IMR-90 (cell line): ENCODE results near the gene NDUFAF4. TPM values are rescaled to one million over a fixed set of nuclear protein-coding genes. Genes with fewer than 3 reads are reported as not detected.

Experiments
- ATAC-seq: fragments of 200-7000 bp; cut with Tn5 transposase; 2 replicates; pipeline ENCODE4 v1.9.1; 2020; ENCODE audit warnings: low read depth, mild to moderate bottlenecking, moderate library complexity
- BruUV-seq: library from RNA; stranded (reverse); fragments of 400-500 nt; replicated peaks from 2 replicates; lab custom pipeline; 2021; lab: Mats Ljungman, UMichigan
- CTCF ChIA-PET: fragments of 300-600 bp; formaldehyde crosslinking; extraction: SDS; loops from one replicate; lab custom pipeline; 2021; ENCODE audit warnings: antibody characterized with exemption; lab: Yijun Ruan, JAX
- POLR2A ChIA-PET: fragments of 300-600 bp; sonication (Branson Sonifier 250); formaldehyde crosslinking; loops from one replicate; lab custom pipeline; 2022; ENCODE audit warnings: antibody characterized with exemption; ENCODE audit not compliant: unreplicated experiment; lab: Charles Lee
- DNase-seq: peaks from one replicate; pipeline ENCODE4 v3.0.0; 2013
- H2AFZ ChIP-seq: replicated peaks from 2 replicates; pipeline ENCODE3; 2013; ENCODE audit warnings: low read length, mild to moderate bottlenecking; ENCODE audit not compliant: poor library complexity
- H2AK5ac ChIP-seq: 2 replicates; pipeline ENCODE4 v1.6.1; 2013; ENCODE audit warnings: low read depth, low read length, inconsistent platforms
- H2AK9ac ChIP-seq: replicated peaks from 2 replicates; pipeline ENCODE3; 2013; ENCODE audit warnings: mild to moderate bottlenecking, low read depth, low read length, moderate library complexity; ENCODE audit not compliant: poor library complexity
- H2BK120ac ChIP-seq: 2 replicates; pipeline ENCODE4 v1.6.1; 2013; ENCODE audit warnings: low read depth, low read length, inconsistent platforms
- H2BK15ac ChIP-seq: 3 replicates; pipeline ENCODE4 v1.6.1; 2013; ENCODE audit warnings: low read depth, low read length, inconsistent platforms
- H2BK20ac ChIP-seq: 2 replicates; pipeline ENCODE4 v1.6.1; 2013; ENCODE audit warnings: low read depth, mild to moderate bottlenecking, inconsistent platforms, low read length, moderate library complexity
- H2BK5ac ChIP-seq: 2 replicates; pipeline ENCODE4 v1.6.1; 2013; ENCODE audit warnings: mild to moderate bottlenecking, low read depth, low read length, inconsistent platforms; ENCODE audit not compliant: poor library complexity, severe bottlenecking
- H3K14ac ChIP-seq: replicated peaks from 2 replicates; pipeline ENCODE4 v1.6.1; 2013; ENCODE audit warnings: low read depth, low read length, inconsistent platforms
- H3K18ac ChIP-seq: 2 replicates; pipeline ENCODE4 v1.6.1; 2013; ENCODE audit warnings: low read depth, low read length, control low read depth
- H3K23ac ChIP-seq: 2 replicates; pipeline ENCODE4 v1.6.1; 2013; ENCODE audit warnings: low read depth, low read length, inconsistent platforms
- H3K27ac ChIP-seq: 2 replicates; pipeline ENCODE4 v1.5.1; 2013; ENCODE audit warnings: mild to moderate bottlenecking, control low read depth, low read length; ENCODE audit not compliant: insufficient read depth
- H3K27me3 ChIP-seq: 2 replicates; pipeline ENCODE4 v1.6.1; 2013; ENCODE audit warnings: low read length; ENCODE audit not compliant: control insufficient read depth, insufficient read depth
- H3K36me3 ChIP-seq: 2 replicates; pipeline ENCODE4 v1.6.1; 2013; ENCODE audit warnings: low read length, mixed read lengths; ENCODE audit not compliant: control insufficient read depth, insufficient read depth
- H3K4ac ChIP-seq: 2 replicates; pipeline ENCODE4 v1.6.1; 2013; ENCODE audit warnings: low read depth, low read length, inconsistent platforms
- H3K4me1 ChIP-seq: 2 replicates; pipeline ENCODE4 v1.6.1; 2013; ENCODE audit warnings: low read length, mixed read lengths; ENCODE audit not compliant: control insufficient read depth, insufficient read depth
- H3K4me2 ChIP-seq: 2 replicates; pipeline ENCODE4 v1.6.1; 2013; ENCODE audit warnings: low read depth, mild to moderate bottlenecking, control low read depth, low read length, moderate library complexity
- H3K4me3 ChIP-seq: 2 replicates; pipeline ENCODE4 v1.5.1; 2013; ENCODE audit warnings: low read depth, mild to moderate bottlenecking, control low read depth, low read length, moderate library complexity; ENCODE audit not compliant: insufficient read depth
- H3K56ac ChIP-seq: 2 replicates; pipeline ENCODE4 v1.6.1; 2013; ENCODE audit warnings: low read length, inconsistent platforms; ENCODE audit not compliant: insufficient read depth; ENCODE audit errors: extremely low read depth
- H3K79me1 ChIP-seq, 2 experiments: 2 replicates each; pipeline ENCODE4 v1.6.1; 2013; ENCODE audit warnings: low read length in 2 of 2, inconsistent platforms in 1 of 2, low read depth in 1 of 2
- H3K9ac ChIP-seq: 2 replicates; pipeline ENCODE4 v1.6.1; 2013; ENCODE audit warnings: low read depth, low read length, control low read depth
- H3K9me1 ChIP-seq: 2 replicates; pipeline ENCODE4 v1.6.1; 2013; ENCODE audit warnings: low read length, inconsistent platforms; ENCODE audit not compliant: insufficient read depth
- H3K9me3 ChIP-seq: 2 replicates; pipeline ENCODE4 v1.6.1; 2013; ENCODE audit warnings: low read length; ENCODE audit not compliant: control insufficient read depth, insufficient read depth
- H4K20me1 ChIP-seq: 2 replicates; pipeline ENCODE4 v1.6.1; 2013; ENCODE audit warnings: low read length, inconsistent platforms; ENCODE audit not compliant: insufficient read depth
- H4K5ac ChIP-seq: 2 replicates; pipeline ENCODE4 v1.6.1; 2013; ENCODE audit warnings: mild to moderate bottlenecking, low read depth, low read length, control low read depth
- H4K8ac ChIP-seq, 2 experiments: 2 replicates each; pipeline ENCODE4 v1.6.1; 2013; ENCODE audit warnings: low read depth in 2 of 2, low read length in 2 of 2, control low read depth in 1 of 2, inconsistent platforms in 1 of 2
- H4K91ac ChIP-seq: 2 replicates; pipeline ENCODE4 v1.6.1; 2013; ENCODE audit warnings: low read depth, low read length, inconsistent platforms; ENCODE audit not compliant: insufficient read depth
- BHLHE40 ChIP-seq: fragments of 150-350 bp; IDR thresholded peaks from 2 replicates; pipeline ENCODE4 v1.6.1; 2016; ENCODE audit warnings: mild to moderate bottlenecking, low read depth, low read length
- CEBPB ChIP-seq: IDR thresholded peaks from 2 replicates; pipeline ENCODE4 v1.6.1; 2012; ENCODE audit warnings: low read depth, low read length, improper control_type of control experiment
- CHD1 ChIP-seq: IDR thresholded peaks from 2 replicates; pipeline ENCODE4 v1.6.1; 2012; ENCODE audit warnings: low read depth, low read length, improper control_type of control experiment
- MAZ ChIP-seq: IDR thresholded peaks from 2 replicates; pipeline ENCODE4 v1.6.1; 2012; ENCODE audit warnings: low read depth, mild to moderate bottlenecking, low read length, improper control_type of control experiment, moderate library complexity, borderline replicate concordance
- MXI1 ChIP-seq: IDR thresholded peaks from 2 replicates; pipeline ENCODE4 v1.6.1; 2012; ENCODE audit warnings: low read depth, mild to moderate bottlenecking, low read length, moderate library complexity, borderline replicate concordance
- POLR2A ChIP-seq: IDR thresholded peaks from 2 replicates; pipeline ENCODE4 v1.6.1; 2012; ENCODE audit warnings: mild to moderate bottlenecking, low read depth, low read length
- RAD21 ChIP-seq: IDR thresholded peaks from 2 replicates; pipeline ENCODE4 v1.6.1; 2012; ENCODE audit warnings: low read length, improper control_type of control experiment
- RCOR1 ChIP-seq: IDR thresholded peaks from 2 replicates; pipeline ENCODE4 v1.6.1; 2012; ENCODE audit warnings: mild to moderate bottlenecking, low read length, improper control_type of control experiment; ENCODE audit not compliant: insufficient replicate concordance
- RFX5 ChIP-seq: IDR thresholded peaks from 2 replicates; pipeline ENCODE4 v1.8.0; 2012; ENCODE audit warnings: low read depth, mild to moderate bottlenecking, low read length, moderate library complexity
- SMC3 ChIP-seq: fragments of 150-350 bp; IDR thresholded peaks from 2 replicates; pipeline ENCODE4 v1.6.1; 2016; ENCODE audit warnings: low read depth, mild to moderate bottlenecking, antibody characterized with exemption, low read length, moderate library complexity
- WGBS, 2 experiments: methylation state at CpG; one replicate each; pipeline versions ENCODE4 v1.1.5 to v1.1.7; 2013; ENCODE audit warnings: missing lambda C conversion rate in 2 of 2; ENCODE audit not compliant: insufficient read length in 1 of 2; ENCODE audit errors: extremely low coverage in 2 of 2; 5-methylcytosine and 5-hydroxymethylcytosine counted together
- dilution Hi-C: fragments of 300-500 bp; cut with HindIII; formaldehyde crosslinking; loops from one replicate; pipeline ENCODE4 v1.14.3; 2018; ENCODE audit warnings: low sequenced_read_pairs; ENCODE audit not compliant: unreplicated experiment
- in situ Hi-C: fragments of 300-500 bp; cut with MboI; formaldehyde crosslinking; loops from 3 replicates; pipeline ENCODE4 v1.14.3; 2019; ENCODE audit warnings: low sequenced_read_pairs, inconsistent platforms, mixed read lengths
- intact Hi-C: fragments of 100-400 bp; cut with micrococcal nuclease; formaldehyde crosslinking; loops from 2 replicates; pipeline ENCODE4 v1.10.0; 2022
- polyA plus RNA-seq, 3 experiments: library from polyadenylated mRNA; depleted of rRNA; stranded (reverse); fragments of >200 nt; gene quantifications; 2 replicates each; pipeline ENCODE4 v1.2.3, GENCODE V29; 2012; ENCODE audit warnings: low replicate concordance in 1 of 3
- total RNA-seq: library from RNA; depleted of rRNA; stranded (reverse); fragments of >200 nt; gene quantifications from 2 replicates; pipeline ENCODE4 v1.2.3, GENCODE V29; 2012
- TF ChIP-seq, protein P1 (sequence below): conservative IDR thresholded peaks from 2 replicates; pipeline ENCODE4 v1.5.1; 2012; ENCODE audit warnings: mild to moderate bottlenecking, low read depth, low read length, improper control_type of control experiment
- TF ChIP-seq, protein P2 (sequence below): fragments of 150-350 bp; IDR thresholded peaks from 2 replicates; pipeline ENCODE4 v1.6.1; 2016; ENCODE audit warnings: low read depth, mild to moderate bottlenecking, low read length, moderate library complexity, borderline replicate concordance
- TF ChIP-seq, protein P3 (sequence below): fragments of 150-350 bp; IDR thresholded peaks from 2 replicates; pipeline ENCODE4 v1.6.1; 2017; ENCODE audit warnings: mild to moderate bottlenecking, antibody characterized with exemption, low read length, low read depth

Gene NDUFAF4
- total and polyA plus RNA-seq, 2 of the 4 experiments (the other 2 are of a cell fraction) = 6.3 to 13.4 TPM

DNA sequence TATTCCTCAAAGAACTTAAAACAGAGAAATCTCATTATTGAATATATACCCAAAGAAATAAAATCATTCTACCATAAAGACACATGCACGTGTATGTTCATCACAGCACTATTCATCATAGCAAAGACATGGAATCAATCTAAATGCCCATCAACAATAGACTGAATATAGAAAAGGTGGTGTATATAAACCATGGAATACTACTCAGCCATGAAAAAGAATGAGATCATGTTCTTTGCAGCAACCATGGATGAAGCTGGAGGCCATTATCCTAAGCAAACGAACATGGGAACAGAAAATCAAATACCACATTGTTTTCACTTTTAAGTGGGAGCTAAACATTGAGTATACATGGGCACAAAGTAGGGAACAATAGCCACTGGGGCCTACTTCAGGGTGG, 48.1 kb downstream of the NDUFAF4 start:
- Histone ChIP-seq H3K36me3 (no peaks in the 10 kb centered on the region), H4K91ac (no peak overlapping the region), H3K9ac (no peak overlapping the region), H2AK9ac (no peak overlapping the region), H3K27me3 (no peaks in the 10 kb centered on the region), H2BK120ac (no peak overlapping the region), H4K5ac (no peak overlapping the region), H3K79me1 (no peaks in the 10 kb centered on the region), H2BK15ac (no peak overlapping the region), H3K4ac (no peak overlapping the region), H3K4me1 (no peaks in the 10 kb centered on the region), H2AK5ac (no peak overlapping the region), H3K9me1 (no peaks in the 10 kb centered on the region), H3K14ac (no peak overlapping the region), H4K8ac (no peak overlapping the region), H3K9me3 (no peaks in the 10 kb centered on the region), H3K56ac (no peak overlapping the region), H3K4me2 (no peak overlapping the region), H2BK5ac (no peak overlapping the region), H2AFZ (no peak overlapping the region), H3K27ac (no peak overlapping the region), H3K23ac (no peak overlapping the region), H4K20me1 (no peaks in the 10 kb centered on the region), H3K18ac (no peak overlapping the region), H3K4me3 (no peak overlapping the region), H2BK20ac (no peak overlapping the region)
- no peak for DNase-seq
- TF ChIP-seq SMC3 (no peak), RAD21 (no peak), RCOR1 (no peak), RFX5 (no peak), MAZ (no peak), CHD1 (no peak), POLR2A (no peak), CEBPB (no peak), MXI1 (no peak), BHLHE40 (no peak)
- TF ChIP-seq, protein P1, sequence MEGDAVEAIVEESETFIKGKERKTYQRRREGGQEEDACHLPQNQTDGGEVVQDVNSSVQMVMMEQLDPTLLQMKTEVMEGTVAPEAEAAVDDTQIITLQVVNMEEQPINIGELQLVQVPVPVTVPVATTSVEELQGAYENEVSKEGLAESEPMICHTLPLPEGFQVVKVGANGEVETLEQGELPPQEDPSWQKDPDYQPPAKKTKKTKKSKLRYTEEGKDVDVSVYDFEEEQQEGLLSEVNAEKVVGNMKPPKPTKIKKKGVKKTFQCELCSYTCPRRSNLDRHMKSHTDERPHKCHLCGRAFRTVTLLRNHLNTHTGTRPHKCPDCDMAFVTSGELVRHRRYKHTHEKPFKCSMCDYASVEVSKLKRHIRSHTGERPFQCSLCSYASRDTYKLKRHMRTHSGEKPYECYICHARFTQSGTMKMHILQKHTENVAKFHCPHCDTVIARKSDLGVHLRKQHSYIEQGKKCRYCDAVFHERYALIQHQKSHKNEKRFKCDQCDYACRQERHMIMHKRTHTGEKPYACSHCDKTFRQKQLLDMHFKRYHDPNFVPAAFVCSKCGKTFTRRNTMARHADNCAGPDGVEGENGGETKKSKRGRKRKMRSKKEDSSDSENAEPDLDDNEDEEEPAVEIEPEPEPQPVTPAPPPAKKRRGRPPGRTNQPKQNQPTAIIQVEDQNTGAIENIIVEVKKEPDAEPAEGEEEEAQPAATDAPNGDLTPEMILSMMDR = no peak
- TF ChIP-seq, protein P2, sequence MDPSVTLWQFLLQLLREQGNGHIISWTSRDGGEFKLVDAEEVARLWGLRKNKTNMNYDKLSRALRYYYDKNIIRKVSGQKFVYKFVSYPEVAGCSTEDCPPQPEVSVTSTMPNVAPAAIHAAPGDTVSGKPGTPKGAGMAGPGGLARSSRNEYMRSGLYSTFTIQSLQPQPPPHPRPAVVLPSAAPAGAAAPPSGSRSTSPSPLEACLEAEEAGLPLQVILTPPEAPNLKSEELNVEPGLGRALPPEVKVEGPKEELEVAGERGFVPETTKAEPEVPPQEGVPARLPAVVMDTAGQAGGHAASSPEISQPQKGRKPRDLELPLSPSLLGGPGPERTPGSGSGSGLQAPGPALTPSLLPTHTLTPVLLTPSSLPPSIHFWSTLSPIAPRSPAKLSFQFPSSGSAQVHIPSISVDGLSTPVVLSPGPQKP = no peak
- TF ChIP-seq, protein P3, sequence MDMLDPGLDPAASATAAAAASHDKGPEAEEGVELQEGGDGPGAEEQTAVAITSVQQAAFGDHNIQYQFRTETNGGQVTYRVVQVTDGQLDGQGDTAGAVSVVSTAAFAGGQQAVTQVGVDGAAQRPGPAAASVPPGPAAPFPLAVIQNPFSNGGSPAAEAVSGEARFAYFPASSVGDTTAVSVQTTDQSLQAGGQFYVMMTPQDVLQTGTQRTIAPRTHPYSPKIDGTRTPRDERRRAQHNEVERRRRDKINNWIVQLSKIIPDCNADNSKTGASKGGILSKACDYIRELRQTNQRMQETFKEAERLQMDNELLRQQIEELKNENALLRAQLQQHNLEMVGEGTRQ = no peak
- no TSS peak for BruUV-seq
- ChIA-PET CTCF (interaction anchor here (0.9 kb wide), 1 partner anchor 185 kb away, joined by 4 read pairs; no protein-coding TSS in a partner anchor), POLR2A (no interaction called here)
- intact Hi-C loops (no loop called here), in situ Hi-C loops (no loop called here), dilution Hi-C loops (no loop called here)
- no peak for ATAC-seq
- WGBS, 2 experiments = no CpG with 5 or more reads among the region's 2 CpGs
